T-helper 2 cell treated with Interferon-gamma antibody and Interleukin-4, amounts not matched to agents 5 μg/mL and 100 μg/mL, for 36 hours (primary cell): ENCODE measurements around the gene CPA4.
"Not testable (repeated sequence)": the region's sequence is repeated elsewhere in the genome, so short reads cannot be mapped to it uniquely, and the experiment has no call there.

Experiments
- DNase-seq: peaks from one replicate; pipeline ENCODE4 v3.0.0; 2021; ENCODE audit warnings: low spot score
- H3K27ac Mint-ChIP-seq: one replicate; pipeline ENCODE4 v1.8.0; 2021; ENCODE audit warnings: mild to moderate bottlenecking, mixed read lengths
- H3K27me3 Mint-ChIP-seq: one replicate; pipeline ENCODE4 v1.8.0; 2021; ENCODE audit warnings: low read depth, mixed read lengths
- H3K36me3 Mint-ChIP-seq: one replicate; pipeline ENCODE4 v1.8.0; 2021; ENCODE audit warnings: low read depth, mixed read lengths
- H3K4me1 Mint-ChIP-seq: one replicate; pipeline ENCODE4 v1.8.0; 2021; ENCODE audit warnings: low read depth, mixed read lengths
- H3K4me3 Mint-ChIP-seq: one replicate; pipeline ENCODE4 v1.8.0; 2022; ENCODE audit warnings: mild to moderate bottlenecking, moderate library complexity, mixed read lengths
- H3K9me3 Mint-ChIP-seq: one replicate; pipeline ENCODE4 v1.8.0; 2021; ENCODE audit warnings: mixed read lengths

The CPA4 gene

DNA sequence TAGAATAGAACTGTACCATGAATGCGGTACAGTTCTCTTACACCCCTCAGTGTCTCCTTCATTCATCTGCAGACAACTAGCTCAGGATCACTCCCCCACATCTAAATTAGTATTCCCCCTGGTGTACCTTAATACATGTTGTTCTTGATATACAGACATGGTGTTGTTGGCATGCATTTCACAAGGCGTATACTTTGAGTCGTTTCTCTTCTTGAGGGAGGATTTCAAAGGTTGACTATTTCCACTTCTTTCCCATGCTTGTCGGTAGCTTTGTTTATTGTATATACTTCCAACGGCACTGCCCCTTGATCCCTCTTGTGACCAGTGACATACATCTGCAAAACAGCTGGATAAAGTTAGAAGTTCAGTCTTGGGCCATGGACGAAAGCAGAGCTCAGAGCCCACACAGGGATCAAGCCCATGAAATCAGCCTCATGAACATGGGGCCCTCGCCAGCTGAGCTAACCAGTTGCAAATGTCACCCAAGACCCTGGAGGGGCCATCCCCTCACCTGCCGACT is 8.6 kb downstream of the CPA4 start:
- H3K4me1 Mint-ChIP-seq = no peaks in the 10 kb centered on the region
- H3K4me3 Mint-ChIP-seq = no peak overlapping the region
- no peak overlapping the region for H3K27ac Mint-ChIP-seq
- H3K36me3 Mint-ChIP-seq = no peaks in the 10 kb centered on the region
- no peaks in the 10 kb centered on the region for H3K27me3 Mint-ChIP-seq
- H3K9me3 Mint-ChIP-seq = no peaks in the 10 kb centered on the region
- no peak for DNase-seq

- Mint-ChIP-seq H3K27me3 (no peaks in the 10 kb centered on the region), H3K9me3 (no peaks in the 10 kb centered on the region), H3K27ac (no peak overlapping the region), H3K4me3 (no peak overlapping the region), H3K4me1 (no peaks in the 10 kb centered on the region), H3K36me3 (no peaks in the 10 kb centered on the region)
- DNase-seq = no peak
Measured at GRCh38 chr7:130302649-130303048, 9.7 kb downstream of the CPA4 start.

DNA sequence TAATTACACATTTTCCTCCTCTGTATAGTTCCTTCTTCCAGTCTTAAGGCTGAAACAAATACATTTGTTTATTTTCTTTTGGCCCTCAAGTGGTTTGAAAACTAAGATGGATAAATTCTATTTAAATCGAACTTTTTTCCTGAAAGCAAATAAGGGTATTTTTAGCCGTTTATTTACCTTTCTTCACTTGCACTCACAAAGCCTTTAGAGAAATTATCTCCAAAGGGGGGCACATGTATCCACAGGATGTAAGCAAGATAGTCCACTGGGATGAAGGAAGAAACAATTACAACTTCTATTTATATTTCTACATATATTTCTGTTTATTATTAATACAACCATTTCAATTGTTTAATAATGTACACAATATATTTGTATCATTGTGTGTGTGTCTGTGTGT is 10.2 kb downstream of the CPA4 start:
- Mint-ChIP-seq H3K4me1 (no peaks in the 10 kb centered on the region), H3K9me3 (no peaks in the 10 kb centered on the region), H3K27ac (no peak overlapping the region), H3K27me3 (no peaks in the 10 kb centered on the region), H3K36me3 (no peaks in the 10 kb centered on the region), H3K4me3 (no peak overlapping the region)
- DNase-seq = no peak

DNA sequence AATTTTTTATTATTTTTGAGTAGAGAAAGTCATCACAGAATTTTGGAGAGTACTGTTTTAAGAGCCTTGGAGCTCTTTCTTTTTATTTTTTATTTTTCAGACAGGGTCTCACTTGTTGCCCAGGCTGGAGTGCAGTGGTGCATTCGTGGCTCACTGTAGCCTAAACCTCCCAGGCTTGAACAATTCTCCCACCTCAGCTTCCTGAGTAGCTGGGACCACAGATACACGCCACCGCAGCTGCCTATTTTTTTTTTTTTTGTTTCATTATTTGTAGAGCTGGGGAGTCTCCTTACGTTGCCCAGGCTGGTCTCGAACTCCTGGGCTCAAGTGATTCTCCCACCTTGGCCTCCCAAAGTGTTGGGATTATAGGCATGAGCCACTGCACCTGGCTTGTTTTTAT is 10.6 kb downstream of the CPA4 start:
- no peaks in the 10 kb centered on the region for H3K36me3 Mint-ChIP-seq
- no peaks in the 10 kb centered on the region for H3K9me3 Mint-ChIP-seq
- no peaks in the 10 kb centered on the region for H3K4me1 Mint-ChIP-seq
- H3K27me3 Mint-ChIP-seq = no peaks in the 10 kb centered on the region
- no peak overlapping the region for H3K27ac Mint-ChIP-seq
- DNase-seq = no peak
- no peak overlapping the region for H3K4me3 Mint-ChIP-seq

- Mint-ChIP-seq H3K27me3 (no peaks in the 10 kb centered on the region), H3K36me3 (no peaks in the 10 kb centered on the region), H3K4me1 (no peaks in the 10 kb centered on the region), H3K27ac (no peak overlapping the region), H3K4me3 (no peak overlapping the region), H3K9me3 (no peaks in the 10 kb centered on the region)
- no peak for DNase-seq
Measured at GRCh38 chr7:130303982-130304381, 11.0 kb downstream of the CPA4 start.

DNA sequence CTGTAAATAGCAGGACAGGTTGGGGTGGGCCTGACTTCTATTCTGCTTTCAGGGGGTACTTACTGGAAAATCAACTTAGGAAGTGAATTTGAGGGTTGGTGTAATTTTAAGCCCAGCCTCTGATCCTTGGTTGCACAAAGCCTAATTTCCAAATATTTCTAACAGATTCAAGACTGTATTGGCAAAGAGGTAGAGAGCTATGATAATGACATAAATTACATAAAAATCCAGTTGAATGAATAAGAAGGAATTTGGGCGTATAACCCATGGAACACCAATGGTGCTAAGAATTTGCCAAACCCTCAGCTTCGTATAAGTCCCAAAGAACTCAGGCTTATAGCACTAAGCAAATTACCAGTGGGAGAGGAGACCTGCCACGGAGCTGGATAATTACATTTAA is 11.9 kb downstream of the CPA4 start:
- Mint-ChIP-seq H3K9me3 (no peaks in the 10 kb centered on the region), H3K27me3 (no peaks in the 10 kb centered on the region), H3K4me1 (no peaks in the 10 kb centered on the region), H3K4me3 (no peak overlapping the region), H3K36me3 (no peaks in the 10 kb centered on the region), H3K27ac (no peak overlapping the region)
- no peak for DNase-seq

DNA sequence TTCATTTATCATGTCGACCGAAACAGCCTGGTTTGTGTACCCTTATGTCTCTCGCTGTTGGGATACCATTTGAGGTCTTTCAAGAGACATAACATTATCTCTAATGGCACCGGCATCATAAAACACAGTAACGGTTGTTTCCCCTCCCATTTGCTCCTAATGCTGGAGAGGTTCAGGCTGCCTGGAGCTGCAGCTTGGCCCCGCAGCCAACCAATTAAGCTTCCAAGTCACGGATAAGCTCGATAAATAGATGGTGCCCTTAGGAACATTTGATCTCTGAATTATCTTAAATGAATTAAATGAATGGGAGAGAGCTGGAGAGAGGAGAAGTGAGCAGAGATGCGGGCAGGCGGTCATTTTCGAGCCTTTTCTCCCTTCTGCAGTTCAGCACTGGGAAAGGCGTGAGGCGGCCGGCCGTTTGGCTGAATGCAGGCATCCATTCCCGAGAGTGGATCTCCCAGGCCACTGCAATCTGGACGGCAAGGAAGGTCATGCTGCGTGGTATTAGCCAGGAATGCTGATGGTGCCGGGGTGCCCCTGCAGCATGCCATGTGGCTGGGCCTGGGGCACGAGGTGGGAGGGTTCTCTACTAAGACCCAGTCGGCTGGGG is 12.6 kb downstream of the CPA4 start:
- Mint-ChIP-seq H3K36me3 (no peaks in the 10 kb centered on the region), H3K27me3 (no peaks in the 10 kb centered on the region), H3K4me1 (no peaks in the 10 kb centered on the region), H3K4me3 (no peak overlapping the region), H3K27ac (no peak overlapping the region), H3K9me3 (no peaks in the 10 kb centered on the region)
- no peak for DNase-seq

- Mint-ChIP-seq H3K9me3 (no peaks in the 10 kb centered on the region), H3K36me3 (no peaks in the 10 kb centered on the region), H3K27me3 (no peaks in the 10 kb centered on the region), H3K4me3 (no peak overlapping the region), H3K27ac (no peak overlapping the region), H3K4me1 (no peaks in the 10 kb centered on the region)
- no peak for DNase-seq
Measured at GRCh38 chr7:130309986-130310385, 17.0 kb downstream of the CPA4 start.

DNA sequence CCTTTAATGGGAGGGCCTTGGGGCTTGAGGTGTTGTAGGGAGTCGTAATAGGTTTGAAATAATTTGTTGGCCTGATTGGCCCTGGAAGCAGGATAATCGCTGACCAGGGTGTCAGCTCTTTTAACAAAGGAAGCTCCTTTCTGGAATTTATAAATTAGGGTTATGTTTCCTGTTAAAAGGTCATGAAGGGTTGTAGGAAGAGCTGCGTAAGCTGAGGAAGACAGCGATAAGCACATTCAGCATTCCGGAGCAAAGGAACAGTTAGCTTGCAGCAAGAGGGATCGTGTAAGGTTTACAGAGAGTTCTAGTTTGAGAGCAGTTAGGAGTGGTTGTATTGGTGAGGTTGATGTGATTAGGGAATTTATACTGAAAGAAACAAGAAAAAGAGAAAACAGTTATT is 21.3 kb downstream of the CPA4 start:
- H3K27me3 Mint-ChIP-seq = no peaks in the 10 kb centered on the region
- no peak overlapping the region for H3K27ac Mint-ChIP-seq
- no peaks in the 10 kb centered on the region for H3K9me3 Mint-ChIP-seq
- no peak for DNase-seq
- H3K4me1 Mint-ChIP-seq = no peaks in the 10 kb centered on the region
- no peak overlapping the region for H3K4me3 Mint-ChIP-seq
- no peaks in the 10 kb centered on the region for H3K36me3 Mint-ChIP-seq

DNA sequence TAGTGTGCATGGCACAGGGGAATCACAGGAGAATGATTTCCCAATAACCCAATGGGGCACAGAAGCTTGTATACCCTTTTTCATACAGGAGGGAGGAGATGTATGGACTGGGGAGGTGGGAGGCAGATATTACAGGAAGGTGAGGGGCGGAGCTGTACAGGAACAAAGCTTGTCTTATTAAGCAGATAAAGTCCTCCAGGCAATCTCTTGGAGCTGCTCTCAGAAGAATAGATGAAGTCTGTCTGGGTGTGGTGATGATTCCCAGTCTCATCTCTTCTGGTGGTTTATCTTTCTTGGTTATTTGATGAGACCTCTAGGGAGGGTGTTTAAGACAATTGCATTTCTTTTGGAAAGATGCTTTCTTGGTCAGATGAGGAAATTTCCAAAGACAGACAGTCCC is 26.6 kb downstream of the CPA4 start:
- Mint-ChIP-seq H3K36me3 (no peaks in the 10 kb centered on the region), H3K27me3 (no peaks in the 10 kb centered on the region)

GRCh38 chr7:130321542-130322229 is 28.7 kb downstream of the CPA4 start:
- H3K9me3 Mint-ChIP-seq, H3K4me3 Mint-ChIP-seq, H3K36me3 Mint-ChIP-seq, H3K4me1 Mint-ChIP-seq, DNase-seq, H3K27me3 Mint-ChIP-seq, H3K27ac Mint-ChIP-seq: not testable (repeated sequence)

More for the DNA sequence above, 26.6 kb downstream of the CPA4 start:
- Mint-ChIP-seq H3K4me3 (no peak overlapping the region), H3K9me3 (no peaks in the 10 kb centered on the region), H3K4me1 (no peaks in the 10 kb centered on the region), H3K27ac (no peak overlapping the region)
- DNase-seq = no peak

- Mint-ChIP-seq H3K4me3 (no peak overlapping the region), H3K36me3 (no peaks in the 10 kb centered on the region), H3K27ac (no peak overlapping the region), H3K27me3 (no peaks in the 10 kb centered on the region), H3K9me3 (no peaks in the 10 kb centered on the region), H3K4me1 (no peaks in the 10 kb centered on the region)
- no peak for DNase-seq
Measured at GRCh38 chr7:130322615-130323014, 29.7 kb downstream of the CPA4 start.

DNA sequence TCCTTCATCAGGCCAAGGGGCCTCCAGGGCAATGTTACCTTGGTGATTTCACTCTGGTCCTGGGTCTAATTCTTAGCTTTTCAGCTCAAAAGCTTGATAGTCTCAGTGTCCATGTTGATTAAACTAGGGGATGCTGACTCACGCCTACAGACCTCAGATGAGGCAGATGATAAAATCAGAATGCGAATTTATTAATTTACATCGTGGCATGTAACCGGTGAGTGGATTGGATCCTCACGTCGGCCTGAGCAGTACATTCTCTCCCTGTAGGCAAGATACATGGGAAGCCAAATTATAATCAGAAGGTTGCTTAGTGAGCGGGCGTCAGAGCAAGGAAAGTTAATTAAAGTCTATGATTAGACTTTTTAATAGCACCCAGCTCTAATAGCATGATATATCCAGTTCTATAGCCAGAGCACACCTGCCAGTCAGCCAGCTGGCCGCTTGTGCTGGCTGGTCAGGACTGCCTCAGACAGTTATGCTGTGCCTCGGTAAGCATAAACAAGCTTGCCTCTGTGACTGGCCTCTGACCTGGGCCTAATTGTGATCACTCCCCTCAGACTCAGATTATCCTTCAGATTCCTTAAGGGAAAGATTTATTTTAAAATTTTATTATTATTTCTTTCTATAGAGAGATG is 31.5 kb downstream of the CPA4 start:
- Mint-ChIP-seq H3K27ac (no peak overlapping the region), H3K4me1 (no peaks in the 10 kb centered on the region)

DNA sequence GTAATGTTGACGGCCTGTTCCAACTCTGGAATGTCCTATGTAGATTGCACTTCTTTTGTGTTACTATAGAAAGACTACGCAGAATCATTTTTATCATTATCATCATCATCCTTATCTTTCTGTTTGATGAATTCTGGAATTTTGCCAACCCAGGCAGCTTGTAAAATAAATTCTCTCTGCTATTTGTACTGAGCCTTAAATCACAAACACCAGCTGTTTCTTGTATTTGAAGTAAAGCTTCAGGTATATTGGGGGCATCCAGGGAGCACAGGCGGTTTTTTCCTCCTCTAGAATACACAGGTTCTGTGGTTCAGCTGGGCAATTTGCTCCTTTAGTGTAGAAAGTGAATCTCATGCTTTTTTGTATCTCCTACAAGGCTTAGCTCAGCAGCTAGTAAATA is 36.7 kb downstream of the CPA4 start:
- Mint-ChIP-seq H3K9me3 (no peaks in the 10 kb centered on the region), H3K4me1 (no peaks in the 10 kb centered on the region), H3K27ac (no peak overlapping the region), H3K36me3 (no peaks in the 10 kb centered on the region), H3K27me3 (no peaks in the 10 kb centered on the region), H3K4me3 (no peak overlapping the region)
- no peak for DNase-seq

More for the DNA sequence above, 31.5 kb downstream of the CPA4 start:
- no peaks in the 10 kb centered on the region for H3K36me3 Mint-ChIP-seq
- H3K27me3 Mint-ChIP-seq = no peaks in the 10 kb centered on the region
- H3K9me3 Mint-ChIP-seq = no peaks in the 10 kb centered on the region
- DNase-seq = no peak
- no peak overlapping the region for H3K4me3 Mint-ChIP-seq
